ENCODE measurements around the gene LRSAM1. TPM values are rescaled to one million over a fixed set of nuclear protein-coding genes. Genes with fewer than 3 reads are reported as not detected.
A peak's percentile ranks its signal among the peaks of the same experiment; 100 is the strongest.

LRSAM1 gene
- total RNA-seq, 1 donor from 2014 or later: 6.7 TPM

- Histone ChIP-seq H3K27ac (no peak overlapping the region), H3K79me2 (ENCODE audit: low read depth) (no peaks in the 10 kb centered on the region), H3K9ac (no peak overlapping the region), H4K20me1 (ENCODE audit: low read depth) (peaks cover 4% of the 10 kb centered on the region), H3K4me2 (no peak overlapping the region), H3K9me3 (ENCODE audit: low read depth) (no peaks in the 10 kb centered on the region), H3K36me3 (no peaks in the 10 kb centered on the region), H2AFZ (replicated peaks) (no peak overlapping the region), H3K27me3 (no peaks in the 10 kb centered on the region), H3K4me1 (peaks cover 13% of the 10 kb centered on the region), H3F3A (ENCODE audit: low read depth) (no peaks in the 10 kb centered on the region), H3K4me3 (no peak overlapping the region)
- Mint-ChIP-seq H3K36me3 (peaks cover 10% of the 10 kb centered on the region), H3K27me3 (ENCODE audit: insufficient read depth, low read depth) (peaks cover 6% of the 10 kb centered on the region), H3K27ac (no peak overlapping the region), H3K4me1 (peaks cover 36% of the 10 kb centered on the region), H3K9me3 (no peaks in the 10 kb centered on the region), H3K4me3 (no peak overlapping the region)
- peak; percentile 81 for DNase-seq (ENCODE audit: low spot score)
- TF ChIP-seq EZH2 (IDR thresholded peaks at IDR 0.05) (no peak), CTCF (IDR thresholded peaks at IDR 0.05) (peak; percentile 60), EZH2phosphoT487 (IDR thresholded peaks at IDR 0.05) (no peak)
These were observed 38.3 kb downstream of the LRSAM1 start for GRCh38 chr9:127489471-127490115.

- no peaks in the 10 kb centered on the region for H3F3A ChIP-seq (ENCODE audit: low read depth)
- H3K9me3 ChIP-seq (ENCODE audit: low read depth): no peaks in the 10 kb centered on the region
- no peak overlapping the region for H2AFZ ChIP-seq (replicated peaks)
- no peaks in the 10 kb centered on the region for H3K27me3 ChIP-seq
- Mint-ChIP-seq H3K36me3 (peaks cover 10% of the 10 kb centered on the region), H3K4me1 (peaks cover 36% of the 10 kb centered on the region), H3K27me3 (ENCODE audit: insufficient read depth, low read depth) (peaks cover 6% of the 10 kb centered on the region), H3K4me3 (no peak overlapping the region), H3K9me3 (no peaks in the 10 kb centered on the region), H3K27ac (peak overlapping the region; percentile 53)
- H3K4me2 ChIP-seq: no peak overlapping the region
- no peaks in the 10 kb centered on the region for H3K79me2 ChIP-seq (ENCODE audit: low read depth)
- no peak overlapping the region for H3K4me3 ChIP-seq
- H3K9ac ChIP-seq: no peak overlapping the region
- no peak overlapping the region for H3K27ac ChIP-seq
- H3K36me3 ChIP-seq: no peaks in the 10 kb centered on the region
- TF ChIP-seq EZH2 (IDR thresholded peaks at IDR 0.05) (no peak), EZH2phosphoT487 (IDR thresholded peaks at IDR 0.05) (no peak), CTCF (IDR thresholded peaks at IDR 0.05) (no peak)
- H4K20me1 ChIP-seq (ENCODE audit: low read depth): peaks cover 4% of the 10 kb centered on the region
- no peak for DNase-seq (ENCODE audit: low spot score)
- H3K4me1 ChIP-seq: peaks cover 13% of the 10 kb centered on the region
These were observed 39.4 kb downstream of the LRSAM1 start for GRCh38 chr9:127490535-127491230.

DNA sequence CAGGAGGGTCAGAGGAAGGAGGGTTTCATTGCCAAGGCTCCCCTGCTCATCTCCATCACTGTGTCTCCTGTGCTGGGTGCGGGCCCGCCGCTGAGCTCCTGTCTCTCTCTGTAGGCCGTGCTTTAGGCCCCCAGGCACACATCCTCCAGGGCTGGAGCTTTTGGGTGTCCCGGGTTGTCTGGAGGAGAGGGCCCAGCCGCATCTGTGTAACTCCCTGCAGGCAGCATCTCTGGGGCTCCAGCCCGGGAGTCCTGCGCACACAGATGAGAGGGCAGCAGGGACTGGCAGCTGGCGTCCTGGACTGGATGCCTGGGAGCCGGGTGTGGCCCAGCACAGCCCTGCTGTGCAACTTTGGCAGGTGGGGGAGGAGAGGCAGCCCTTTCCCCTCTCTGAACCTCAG is 40.2 kb downstream of the LRSAM1 start:
- peaks cover 34% of the 10 kb centered on the region for H3K4me1 Mint-ChIP-seq
- Histone ChIP-seq H3K9me3 (ENCODE audit: low read depth) (no peaks in the 10 kb centered on the region), H3K9ac (no peak overlapping the region), H2AFZ (replicated peaks) (no peak overlapping the region), H3F3A (ENCODE audit: low read depth) (no peaks in the 10 kb centered on the region), H3K4me1 (peaks cover 13% of the 10 kb centered on the region), H3K79me2 (ENCODE audit: low read depth) (no peaks in the 10 kb centered on the region), H3K4me3 (no peak overlapping the region), H3K4me2 (no peak overlapping the region), H3K36me3 (no peaks in the 10 kb centered on the region), H3K27ac (no peak overlapping the region), H3K27me3 (no peaks in the 10 kb centered on the region), H4K20me1 (ENCODE audit: low read depth) (peaks cover 4% of the 10 kb centered on the region)
- H3K36me3 Mint-ChIP-seq: peaks cover 8% of the 10 kb centered on the region
- TF ChIP-seq CTCF (IDR thresholded peaks at IDR 0.05): no peak
- no peak for TF ChIP-seq EZH2 (IDR thresholded peaks at IDR 0.05)
- no peak for TF ChIP-seq EZH2phosphoT487 (IDR thresholded peaks at IDR 0.05)
- H3K27me3 Mint-ChIP-seq (ENCODE audit: insufficient read depth, low read depth): peaks cover 6% of the 10 kb centered on the region
- no peak for DNase-seq (ENCODE audit: low spot score)
- no peak overlapping the region for H3K27ac Mint-ChIP-seq
- H3K4me3 Mint-ChIP-seq: no peak overlapping the region
- H3K9me3 Mint-ChIP-seq: no peaks in the 10 kb centered on the region
